Measurements from ENCODE around the gene NIM1K.

The NIM1K gene

DNA sequence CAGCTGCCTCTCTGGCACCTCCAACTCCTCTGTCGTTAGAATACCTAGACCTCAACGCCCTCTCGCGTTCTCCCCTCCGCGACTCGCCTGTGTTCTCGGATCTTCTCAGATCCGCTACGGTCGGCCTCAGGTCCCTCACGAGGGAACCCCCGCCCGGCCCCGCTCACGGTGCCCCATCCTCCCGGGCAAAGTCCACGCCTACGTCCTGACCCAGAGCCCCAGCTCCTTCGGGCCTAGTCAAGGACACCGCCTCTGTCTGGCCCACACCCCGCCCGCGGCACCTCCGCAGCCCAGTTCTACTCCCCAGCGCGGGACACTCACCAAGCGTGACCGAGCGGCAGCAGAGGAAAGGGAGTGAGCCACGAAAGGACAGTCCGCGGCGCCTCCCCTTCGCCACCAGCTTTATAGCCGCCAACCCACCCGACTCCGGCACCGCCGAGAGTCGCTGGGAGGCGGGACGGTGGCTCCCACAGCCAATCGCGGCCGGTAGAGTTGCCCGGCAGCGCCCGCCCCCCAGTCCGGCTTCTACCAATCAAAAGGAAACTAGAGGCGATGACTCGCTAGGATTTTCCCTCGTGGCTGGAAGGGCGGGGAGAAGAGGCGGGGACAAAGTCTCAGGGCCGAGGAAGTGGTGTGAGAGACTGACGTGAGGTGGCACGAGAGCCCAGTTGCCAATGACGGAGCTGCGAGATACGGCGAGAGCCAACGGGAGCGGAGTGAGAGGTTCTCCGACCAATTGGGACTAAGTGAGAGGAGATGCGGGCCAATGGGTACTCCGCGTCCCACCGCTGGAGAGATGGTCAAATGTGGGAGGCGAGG, 121.2 kb downstream of the NIM1K start, which contains the start of gene HMGCS1 (continued):
- no peak for TF ChIP-seq ZNF114 (tag by site-specific recombination; IDR thresholded peaks at IDR 0.05)
- TF ChIP-seq GLIS2 (tag by site-specific recombination; IDR thresholded peaks at IDR 0.05): peak; percentile 91
- peak; percentile 69 for TF ChIP-seq ZFP69B (tag by site-specific recombination; IDR thresholded peaks at IDR 0.05)
- no peak for TF ChIP-seq YY2 (tag by site-specific recombination; IDR thresholded peaks at IDR 0.05)
- peak; percentile 64; the same call in 1 of the 2 replicates for TF ChIP-seq ZNF580 (tag by site-specific recombination; IDR thresholded peaks at IDR 0.05)
- TF ChIP-seq ATF2 (tag by site-specific recombination; IDR thresholded peaks at IDR 0.05; ENCODE audit: low read depth): 0 out of 2 replicates have a peak, but pooled peaks have one; percentile 59
- TF ChIP-seq YY1 (tag by site-specific recombination; IDR thresholded peaks at IDR 0.05): no peak
- TF ChIP-seq ZNF292 (tag by site-specific recombination; IDR thresholded peaks at IDR 0.05; ENCODE audit: borderline replicate concordance, low read depth): no peak
- TF ChIP-seq ZNF621 (tag by site-specific recombination; IDR thresholded peaks at IDR 0.05): no peak
- TF ChIP-seq, protein P1, sequence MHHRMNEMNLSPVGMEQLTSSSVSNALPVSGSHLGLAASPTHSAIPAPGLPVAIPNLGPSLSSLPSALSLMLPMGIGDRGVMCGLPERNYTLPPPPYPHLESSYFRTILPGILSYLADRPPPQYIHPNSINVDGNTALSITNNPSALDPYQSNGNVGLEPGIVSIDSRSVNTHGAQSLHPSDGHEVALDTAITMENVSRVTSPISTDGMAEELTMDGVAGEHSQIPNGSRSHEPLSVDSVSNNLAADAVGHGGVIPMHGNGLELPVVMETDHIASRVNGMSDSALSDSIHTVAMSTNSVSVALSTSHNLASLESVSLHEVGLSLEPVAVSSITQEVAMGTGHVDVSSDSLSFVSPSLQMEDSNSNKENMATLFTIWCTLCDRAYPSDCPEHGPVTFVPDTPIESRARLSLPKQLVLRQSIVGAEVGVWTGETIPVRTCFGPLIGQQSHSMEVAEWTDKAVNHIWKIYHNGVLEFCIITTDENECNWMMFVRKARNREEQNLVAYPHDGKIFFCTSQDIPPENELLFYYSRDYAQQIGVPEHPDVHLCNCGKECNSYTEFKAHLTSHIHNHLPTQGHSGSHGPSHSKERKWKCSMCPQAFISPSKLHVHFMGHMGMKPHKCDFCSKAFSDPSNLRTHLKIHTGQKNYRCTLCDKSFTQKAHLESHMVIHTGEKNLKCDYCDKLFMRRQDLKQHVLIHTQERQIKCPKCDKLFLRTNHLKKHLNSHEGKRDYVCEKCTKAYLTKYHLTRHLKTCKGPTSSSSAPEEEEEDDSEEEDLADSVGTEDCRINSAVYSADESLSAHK (tag by site-specific recombination; IDR thresholded peaks at IDR 0.05): no peak
- TF ChIP-seq PBX3 (CRISPR knock-in tag; IDR thresholded peaks at IDR 0.05): peak; percentile 84
- peak; percentile 97 for TF ChIP-seq ZNF335 (tag by site-specific recombination; conservative IDR thresholded peaks at IDR 0.05)
- peak; percentile 67 for TF ChIP-seq PATZ1 (tag by site-specific recombination; IDR thresholded peaks at IDR 0.05)
- no peak for TF ChIP-seq BCL6B (tag by site-specific recombination; IDR thresholded peaks at IDR 0.05)
- TF ChIP-seq IKZF3 (tag by site-specific recombination; IDR thresholded peaks at IDR 0.05): no peak
- no peak for TF ChIP-seq ZNF350 (tag by site-specific recombination; IDR thresholded peaks at IDR 0.05)
- no peak; the same call in 1 of the 2 replicates for TF ChIP-seq ZNF558 (tag by site-specific recombination; IDR thresholded peaks at IDR 0.05)
- no peak for TF ChIP-seq OSR2 (tag by site-specific recombination; IDR thresholded peaks at IDR 0.05)
- TF ChIP-seq ZNF629 (tag by site-specific recombination; IDR thresholded peaks at IDR 0.05): peak; percentile 93
- no peak for TF ChIP-seq ZBTB1 (tag by site-specific recombination; IDR thresholded peaks at IDR 0.05)
- TF ChIP-seq KLF8 (tag by site-specific recombination; IDR thresholded peaks at IDR 0.05): peak; percentile 25; the same call in 1 of the 2 replicates
- TF ChIP-seq, protein P2, sequence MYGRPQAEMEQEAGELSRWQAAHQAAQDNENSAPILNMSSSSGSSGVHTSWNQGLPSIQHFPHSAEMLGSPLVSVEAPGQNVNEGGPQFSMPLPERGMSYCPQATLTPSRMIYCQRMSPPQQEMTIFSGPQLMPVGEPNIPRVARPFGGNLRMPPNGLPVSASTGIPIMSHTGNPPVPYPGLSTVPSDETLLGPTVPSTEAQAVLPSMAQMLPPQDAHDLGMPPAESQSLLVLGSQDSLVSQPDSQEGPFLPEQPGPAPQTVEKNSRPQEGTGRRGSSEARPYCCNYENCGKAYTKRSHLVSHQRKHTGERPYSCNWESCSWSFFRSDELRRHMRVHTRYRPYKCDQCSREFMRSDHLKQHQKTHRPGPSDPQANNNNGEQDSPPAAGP (tag by site-specific recombination; IDR thresholded peaks at IDR 0.05): peak; percentile 85
- peak; percentile 83; the same call in 1 of the 2 replicates for TF ChIP-seq ZNF24 (tag by site-specific recombination; IDR thresholded peaks at IDR 0.05)
- TF ChIP-seq ZNF433 (tag by site-specific recombination; IDR thresholded peaks at IDR 0.05; ENCODE audit: low read depth): no peak
- TF ChIP-seq ZNF391 (tag by site-specific recombination; IDR thresholded peaks at IDR 0.05; ENCODE audit: borderline replicate concordance, low read depth): no peak
- no peak for TF ChIP-seq AEBP2 (tag by site-specific recombination; IDR thresholded peaks at IDR 0.05; ENCODE audit: borderline replicate concordance)
- no peak for TF ChIP-seq ZNF670 (tag by site-specific recombination; IDR thresholded peaks at IDR 0.05; ENCODE audit: low read depth)
- TF ChIP-seq ZNF561 (tag by site-specific recombination; IDR thresholded peaks at IDR 0.05; ENCODE audit: borderline replicate concordance): 0 out of 2 replicates have a peak, but pooled peaks have one; percentile 25
